ENCODE data around the gene ELFN2. TPM values are rescaled to one million over a fixed set of nuclear protein-coding genes. Genes with fewer than 3 reads are reported as not detected.

The ELFN2 gene
- polyA plus RNA-seq, 1 donor from 2014 or later: 4.4 TPM

DNA sequence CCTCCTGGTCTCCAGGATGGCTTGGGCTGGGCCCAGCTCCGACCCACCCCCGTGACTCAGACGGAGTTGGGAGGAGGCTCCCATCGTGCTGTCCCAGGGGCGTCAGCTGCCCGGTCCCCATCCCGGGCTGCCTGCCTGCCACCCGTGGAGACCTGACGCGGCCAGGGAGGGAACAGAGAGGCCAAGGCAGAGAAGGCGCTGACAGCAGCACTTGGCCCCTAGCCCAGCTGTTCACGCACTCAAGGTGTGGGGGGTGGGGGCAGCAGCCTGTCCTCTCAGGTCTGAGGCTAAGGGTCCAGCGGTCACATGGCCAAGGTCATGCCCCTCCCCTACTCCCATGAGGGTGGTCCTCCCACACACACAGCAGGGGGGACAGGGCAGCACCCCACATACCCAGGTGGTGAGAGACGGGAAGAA is 48.6 kb downstream of the ELFN2 start:
- H3K36me3 ChIP-seq (ENCODE audit: insufficient read depth, low read length): peaks cover 5% of the 10 kb centered on the region
- H3K27me3 ChIP-seq (ENCODE audit: insufficient read depth, low read depth, low read length): no peaks in the 10 kb centered on the region
- no peaks in the 10 kb centered on the region for H3K79me2 ChIP-seq (replicated peaks; ENCODE audit: insufficient read depth, low read length)
- H3K9me3 ChIP-seq (ENCODE audit: low read length): no peaks in the 10 kb centered on the region
- no peak overlapping the region for H2AFZ ChIP-seq (ENCODE audit: low read depth, low read length)
- no peak overlapping the region for H3K4me2 ChIP-seq (ENCODE audit: low read length)
- H3F3A ChIP-seq (ENCODE audit: insufficient read depth, low read length, poor library complexity, severe bottlenecking): no peaks in the 10 kb centered on the region
- no peaks in the 10 kb centered on the region for H3K9me2 ChIP-seq (ENCODE audit: insufficient read depth, low read length)
- H4K20me1 ChIP-seq (ENCODE audit: insufficient read depth): no peaks in the 10 kb centered on the region
- H3K9ac ChIP-seq (ENCODE audit: low read length): no peak overlapping the region
- H3K4me3 ChIP-seq (ENCODE audit: low read length): no peak overlapping the region
- TF ChIP-seq RAD21 (conservative IDR thresholded peaks at IDR 0.05) (no peak), EZH2 (IDR thresholded peaks at IDR 0.05; ENCODE audit: borderline replicate concordance, insufficient read depth, low read length, poor library complexity, severe bottlenecking) (no peak), SMC3 (conservative IDR thresholded peaks at IDR 0.05; ENCODE audit: poor library complexity) (no peak), EP300 (conservative IDR thresholded peaks at IDR 0.05; ENCODE audit: poor library complexity, severe bottlenecking) (no peak), TAF1 (IDR thresholded peaks at IDR 0.05; ENCODE audit: low read depth) (no peak), MXI1 (conservative IDR thresholded peaks at IDR 0.05; ENCODE audit: poor library complexity, severe bottlenecking) (no peak), POLR2AphosphoS5 (IDR thresholded peaks at IDR 0.05) (no peak)
- TF ChIP-seq, protein P1, sequence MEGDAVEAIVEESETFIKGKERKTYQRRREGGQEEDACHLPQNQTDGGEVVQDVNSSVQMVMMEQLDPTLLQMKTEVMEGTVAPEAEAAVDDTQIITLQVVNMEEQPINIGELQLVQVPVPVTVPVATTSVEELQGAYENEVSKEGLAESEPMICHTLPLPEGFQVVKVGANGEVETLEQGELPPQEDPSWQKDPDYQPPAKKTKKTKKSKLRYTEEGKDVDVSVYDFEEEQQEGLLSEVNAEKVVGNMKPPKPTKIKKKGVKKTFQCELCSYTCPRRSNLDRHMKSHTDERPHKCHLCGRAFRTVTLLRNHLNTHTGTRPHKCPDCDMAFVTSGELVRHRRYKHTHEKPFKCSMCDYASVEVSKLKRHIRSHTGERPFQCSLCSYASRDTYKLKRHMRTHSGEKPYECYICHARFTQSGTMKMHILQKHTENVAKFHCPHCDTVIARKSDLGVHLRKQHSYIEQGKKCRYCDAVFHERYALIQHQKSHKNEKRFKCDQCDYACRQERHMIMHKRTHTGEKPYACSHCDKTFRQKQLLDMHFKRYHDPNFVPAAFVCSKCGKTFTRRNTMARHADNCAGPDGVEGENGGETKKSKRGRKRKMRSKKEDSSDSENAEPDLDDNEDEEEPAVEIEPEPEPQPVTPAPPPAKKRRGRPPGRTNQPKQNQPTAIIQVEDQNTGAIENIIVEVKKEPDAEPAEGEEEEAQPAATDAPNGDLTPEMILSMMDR (IDR thresholded peaks at IDR 0.05; ENCODE audit: poor library complexity, severe bottlenecking): no peak
- TF ChIP-seq, protein P2, sequence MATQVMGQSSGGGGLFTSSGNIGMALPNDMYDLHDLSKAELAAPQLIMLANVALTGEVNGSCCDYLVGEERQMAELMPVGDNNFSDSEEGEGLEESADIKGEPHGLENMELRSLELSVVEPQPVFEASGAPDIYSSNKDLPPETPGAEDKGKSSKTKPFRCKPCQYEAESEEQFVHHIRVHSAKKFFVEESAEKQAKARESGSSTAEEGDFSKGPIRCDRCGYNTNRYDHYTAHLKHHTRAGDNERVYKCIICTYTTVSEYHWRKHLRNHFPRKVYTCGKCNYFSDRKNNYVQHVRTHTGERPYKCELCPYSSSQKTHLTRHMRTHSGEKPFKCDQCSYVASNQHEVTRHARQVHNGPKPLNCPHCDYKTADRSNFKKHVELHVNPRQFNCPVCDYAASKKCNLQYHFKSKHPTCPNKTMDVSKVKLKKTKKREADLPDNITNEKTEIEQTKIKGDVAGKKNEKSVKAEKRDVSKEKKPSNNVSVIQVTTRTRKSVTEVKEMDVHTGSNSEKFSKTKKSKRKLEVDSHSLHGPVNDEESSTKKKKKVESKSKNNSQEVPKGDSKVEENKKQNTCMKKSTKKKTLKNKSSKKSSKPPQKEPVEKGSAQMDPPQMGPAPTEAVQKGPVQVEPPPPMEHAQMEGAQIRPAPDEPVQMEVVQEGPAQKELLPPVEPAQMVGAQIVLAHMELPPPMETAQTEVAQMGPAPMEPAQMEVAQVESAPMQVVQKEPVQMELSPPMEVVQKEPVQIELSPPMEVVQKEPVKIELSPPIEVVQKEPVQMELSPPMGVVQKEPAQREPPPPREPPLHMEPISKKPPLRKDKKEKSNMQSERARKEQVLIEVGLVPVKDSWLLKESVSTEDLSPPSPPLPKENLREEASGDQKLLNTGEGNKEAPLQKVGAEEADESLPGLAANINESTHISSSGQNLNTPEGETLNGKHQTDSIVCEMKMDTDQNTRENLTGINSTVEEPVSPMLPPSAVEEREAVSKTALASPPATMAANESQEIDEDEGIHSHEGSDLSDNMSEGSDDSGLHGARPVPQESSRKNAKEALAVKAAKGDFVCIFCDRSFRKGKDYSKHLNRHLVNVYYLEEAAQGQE (IDR thresholded peaks at IDR 0.05; ENCODE audit: borderline replicate concordance): no peak
- no peak overlapping the region for H3K27ac ChIP-seq (ENCODE audit: low read length)

DNA sequence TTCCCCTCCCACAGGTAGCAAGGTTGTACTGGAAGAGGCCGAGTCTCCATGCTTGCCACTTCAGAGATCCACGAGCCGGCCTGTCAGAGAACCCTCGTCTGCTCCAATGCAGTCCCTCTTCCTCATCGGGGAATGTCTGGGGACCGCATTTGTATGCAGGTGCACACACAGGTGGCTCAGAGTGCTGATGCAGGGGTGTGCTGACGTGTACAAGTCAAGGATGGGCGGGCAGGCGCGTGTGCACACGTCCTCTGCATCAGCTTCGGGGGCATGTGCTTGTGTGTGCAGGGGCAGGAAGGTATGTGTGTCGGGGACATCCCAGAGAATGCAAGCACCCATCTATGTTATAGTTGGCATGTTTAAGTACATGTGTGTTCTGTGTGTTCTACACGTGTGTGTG is 49.4 kb downstream of the ELFN2 start:
- TF ChIP-seq EP300 (conservative IDR thresholded peaks at IDR 0.05; ENCODE audit: poor library complexity, severe bottlenecking) (no peak), TAF1 (IDR thresholded peaks at IDR 0.05; ENCODE audit: low read depth) (no peak), RAD21 (conservative IDR thresholded peaks at IDR 0.05) (no peak), MXI1 (conservative IDR thresholded peaks at IDR 0.05; ENCODE audit: poor library complexity, severe bottlenecking) (no peak), POLR2AphosphoS5 (IDR thresholded peaks at IDR 0.05) (no peak), SMC3 (conservative IDR thresholded peaks at IDR 0.05; ENCODE audit: poor library complexity) (no peak), EZH2 (IDR thresholded peaks at IDR 0.05; ENCODE audit: borderline replicate concordance, insufficient read depth, low read length, poor library complexity, severe bottlenecking) (no peak)
- TF ChIP-seq, protein P2 (IDR thresholded peaks at IDR 0.05; ENCODE audit: borderline replicate concordance): no peak
- TF ChIP-seq, protein P1 (IDR thresholded peaks at IDR 0.05; ENCODE audit: poor library complexity, severe bottlenecking): no peak
- Histone ChIP-seq H3K9me3 (ENCODE audit: low read length) (no peaks in the 10 kb centered on the region), H3K4me3 (ENCODE audit: low read length) (no peak overlapping the region), H3K4me2 (ENCODE audit: low read length) (no peak overlapping the region), H4K20me1 (ENCODE audit: insufficient read depth) (no peaks in the 10 kb centered on the region), H3K79me2 (replicated peaks; ENCODE audit: insufficient read depth, low read length) (no peaks in the 10 kb centered on the region), H3K27ac (ENCODE audit: low read length) (no peak overlapping the region), H3F3A (ENCODE audit: insufficient read depth, low read length, poor library complexity, severe bottlenecking) (no peaks in the 10 kb centered on the region), H3K27me3 (ENCODE audit: insufficient read depth, low read depth, low read length) (no peaks in the 10 kb centered on the region), H2AFZ (ENCODE audit: low read depth, low read length) (no peak overlapping the region), H3K9me2 (ENCODE audit: insufficient read depth, low read length) (no peaks in the 10 kb centered on the region), H3K9ac (ENCODE audit: low read length) (no peak overlapping the region), H3K36me3 (ENCODE audit: insufficient read depth, low read length) (peaks cover 5% of the 10 kb centered on the region)

Measured in neural cell (in vitro differentiated cells).